ENCODE measurements around the gene KAZN. TPM values are rescaled to one million over a fixed set of nuclear protein-coding genes. Genes with fewer than 3 reads are reported as not detected.
A peak's percentile ranks its signal among the peaks of the same experiment; 100 is the strongest.

KAZN gene
- total and polyA plus RNA-seq, 2 of the 8 experiments (the other 6 are each of a cell fraction or from before 2014, with no cell fraction given), result 3.7 to 11.8 TPM

GRCh38 chr1:14952626-14953314 lies 354.3 kb downstream of the KAZN start:
- no peak overlapping the region for H3K14ac ChIP-seq (ENCODE audit: insufficient read length)
- CTCF ChIA-PET (ENCODE audit: partially characterized antibody), result interaction anchor here (1.0 to 1.1 kb wide), 2 partner anchors 14 to 201 kb away, joined by 3 read pairs; no protein-coding TSS in a partner anchor

More at GRCh38 chr1:14952626-14953314, 354.3 kb downstream of the KAZN start:
- no peak overlapping the region for H2BK5ac ChIP-seq (ENCODE audit: low read depth, low read length)
- TF ChIP-seq YY1 (IDR thresholded peaks at IDR 0.05; ENCODE audit: low read depth, low read length), result no peak
- TF ChIP-seq, protein P1, sequence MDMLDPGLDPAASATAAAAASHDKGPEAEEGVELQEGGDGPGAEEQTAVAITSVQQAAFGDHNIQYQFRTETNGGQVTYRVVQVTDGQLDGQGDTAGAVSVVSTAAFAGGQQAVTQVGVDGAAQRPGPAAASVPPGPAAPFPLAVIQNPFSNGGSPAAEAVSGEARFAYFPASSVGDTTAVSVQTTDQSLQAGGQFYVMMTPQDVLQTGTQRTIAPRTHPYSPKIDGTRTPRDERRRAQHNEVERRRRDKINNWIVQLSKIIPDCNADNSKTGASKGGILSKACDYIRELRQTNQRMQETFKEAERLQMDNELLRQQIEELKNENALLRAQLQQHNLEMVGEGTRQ (IDR thresholded peaks at IDR 0.05; ENCODE audit: low read length), result no peak
- H3K9me3 ChIP-seq (ENCODE audit: insufficient read depth in 2 of 2, low read depth in 1 of 2, low read length in 1 of 2), result peaks cover 0 to 7% of the 10 kb centered on the region in 2 experiments; a peak in 2 of 4 replicates
- no peak overlapping the region for H3K56ac ChIP-seq (replicated peaks; ENCODE audit: insufficient read length, low read depth, low read length)
- no peaks in the 10 kb centered on the region for H3K36me3 ChIP-seq (ENCODE audit: control insufficient read depth in 2 of 4, insufficient read depth in 4 of 4, low read length in 3 of 4)
- no peak overlapping the region for H2BK20ac ChIP-seq (ENCODE audit: low read length)
- no peak for FAIRE-seq
- H3K79me1 ChIP-seq (ENCODE audit: low read depth, low read length), result no peaks in the 10 kb centered on the region
- no peak overlapping the region for H3K4ac ChIP-seq (replicated peaks; ENCODE audit: insufficient read length, low read depth, low read length)
- no peak overlapping the region for H2BK120ac ChIP-seq (replicated peaks; ENCODE audit: low read depth, low read length)
- no peak overlapping the region; the same call in 1 of the 2 replicates for H4K8ac ChIP-seq (ENCODE audit: extremely low read depth, insufficient read depth, low read length)
- no peak for DNase-seq (ENCODE audit: low read depth in 1 of 2, low spot score in 2 of 2)
- no peak overlapping the region for H3K9ac ChIP-seq (replicated peaks in 1 of 4; ENCODE audit: extremely low read depth in 1 of 4, low read depth in 3 of 4, low read length in 3 of 4)
- H2AK5ac ChIP-seq (ENCODE audit: low read depth, low read length), result 0 out of 2 replicates have a peak overlapping the region, but pooled peaks have one; percentile 27
- WGBS, 2 experiments (ENCODE audit: extremely low coverage in 1 of 2, insufficient coverage in 1 of 2, insufficient read length in 1 of 2, insufficient replicate concordance in 2 of 2, low coverage in 1 of 2, low lambda C conversion rate in 2 of 2, missing lambda C conversion rate in 1 of 2), result 91% methylated on average over 11 of the region's 11 CpGs; no CpG with 5 or more reads in 1 of the 2 experiments
- H3K79me2 ChIP-seq (ENCODE audit: control insufficient read depth in 1 of 2, insufficient read depth in 2 of 2, low read length in 2 of 2), result no peaks in the 10 kb centered on the region
- H3K23me2 ChIP-seq (ENCODE audit: low read depth, low read length), result no peaks in the 10 kb centered on the region
- H3K18ac ChIP-seq (ENCODE audit: extremely low read depth, low read length), result no peak overlapping the region
- peaks cover 0 to 4% of the 10 kb centered on the region in 2 experiments for H4K20me1 ChIP-seq (replicated peaks in 1 of 2; ENCODE audit: control insufficient read depth in 1 of 2, insufficient read depth in 2 of 2, low read length in 2 of 2)
- no peak overlapping the region for H3K27ac ChIP-seq (ENCODE audit: low read depth, low read length)
- no peak overlapping the region for H3K4me2 ChIP-seq (ENCODE audit: insufficient read depth in 1 of 2, low read depth in 2 of 2, low read length in 2 of 2)
- H3K23ac ChIP-seq (ENCODE audit: insufficient read length), result no peak overlapping the region
- no peaks in the 10 kb centered on the region for H3K27me3 ChIP-seq (replicated peaks in 1 of 4; ENCODE audit: control insufficient read depth in 3 of 4, extremely low read depth in 1 of 4, insufficient read depth in 3 of 4, low read length in 3 of 4)
- H2AFZ ChIP-seq (ENCODE audit: low read length), result no peak overlapping the region
- H3K4me3 ChIP-seq (ENCODE audit: extremely low read depth in 1 of 4, insufficient read depth in 2 of 4, low read depth in 3 of 4, low read length in 4 of 4), result no peak overlapping the region
- peaks cover 3 to 14% (median 8%) of the 10 kb centered on the region in 4 experiments; a peak in 6 of 7 replicates for H3K4me1 ChIP-seq (replicated peaks in 1 of 4; ENCODE audit: control insufficient read depth in 3 of 4, insufficient read depth in 4 of 4, low read length in 3 of 4)
- H2BK12ac ChIP-seq (ENCODE audit: low read depth, low read length), result no peak overlapping the region
- no peak overlapping the region for H4K5ac ChIP-seq (ENCODE audit: insufficient read length, low read depth, low read length)
- H2BK15ac ChIP-seq (ENCODE audit: low read length), result no peak overlapping the region
- no peak overlapping the region for H4K91ac ChIP-seq (replicated peaks; ENCODE audit: insufficient read length, low read length)
- POLR2A ChIA-PET (ENCODE audit: partially characterized antibody), result interaction anchor here (0.7 to 1.6 kb wide), 2 partner anchors 9 to 42 kb away, joined by 3 to 4 read pairs; no protein-coding TSS in a partner anchor
